HCT116 (cell line): ENCODE data around the gene WBP1. TPM values are rescaled to one million over a fixed set of nuclear protein-coding genes. Genes with fewer than 3 reads are reported as not detected.

Experiments
- ATAC-seq: fragments of 200-7000 bp; cut with Tn5 transposase; 2 replicates; pipeline ENCODE4 v1.9.1; 2020; ENCODE audit warnings: mild to moderate bottlenecking, moderate library complexity
- BruUV-seq: library from RNA; stranded (reverse); fragments of 400-500 nt; replicated peaks from 2 replicates; lab custom pipeline; 2021; lab: Mats Ljungman, UMichigan
- CTCF ChIA-PET: fragments of 300-600 bp; sonication (Branson Sonifier 250); formaldehyde crosslinking; loops from one replicate; lab custom pipeline; 2021; ENCODE audit warnings: antibody characterized with exemption; lab: Charles Lee
- POLR2A ChIA-PET: fragments of 300-600, 350-600 bp; sonication (Branson Sonifier 250); formaldehyde crosslinking; loops from one replicate; lab custom pipeline; 2021; ENCODE audit warnings: antibody characterized with exemption; lab: Charles Lee
- RAD21 ChIA-PET, 2 experiments: fragments of 300-600 bp; sonication (Branson Sonifier 250); formaldehyde crosslinking; loops; one replicate each; lab custom pipeline; 2023; ENCODE audit warnings: low total read pairs in 2 of 2; ENCODE audit not compliant: uncharacterized antibody in 2 of 2, unreplicated experiment in 2 of 2, low non-redundant PET in 1 of 2; lab: Charles Lee
- DNase-seq: peaks from one replicate; pipeline ENCODE4 v3.0.0-alpha.2; 2010; ENCODE audit warnings: low read depth, low spot score
- H2AFZ ChIP-seq: fragments of 200-600 bp; shearing (Covaris generic), sonication (generic); 2 replicates; pipeline ENCODE4 v1.6.1; 2017; ENCODE audit warnings: low read depth, mixed run types, mixed read lengths, antibody characterized with exemption, low read length; ENCODE audit not compliant: poor library complexity, severe bottlenecking
- H3K27ac ChIP-seq: 2 replicates; pipeline ENCODE4 v1.5.1; 2012; ENCODE audit warnings: low read depth, low read length
- H3K27me3 ChIP-seq: fragments of 200-600 bp; sonication (generic); 2 replicates; pipeline ENCODE4 v1.6.1; 2016; ENCODE audit warnings: mixed run types, low read length, mixed read lengths; ENCODE audit not compliant: insufficient read depth
- H3K36me3 ChIP-seq, 2 experiments: fragments of 200-500 bp in 1 of 2; fragments of 200-600 bp in 1 of 2; sonication (Bioruptor generic) in 1 of 2; sonication (generic) in 1 of 2; 2 replicates each; pipeline versions ENCODE4 v1.5.1 to v1.6.1; 2014 to 2016; ENCODE audit warnings: low read length in 2 of 2, inconsistent platforms in 1 of 2, mixed read lengths in 1 of 2, mixed run types in 1 of 2; ENCODE audit not compliant: insufficient read depth in 2 of 2, control insufficient read depth in 1 of 2
- H3K4me1 ChIP-seq, 2 experiments: fragments of 200-600 bp in 1 of 2; sonication (generic) in 1 of 2; 2 replicates each; pipeline versions ENCODE4 v1.5.1 to v1.6.1; 2012 to 2017; ENCODE audit warnings: low read length in 2 of 2, inconsistent platforms in 1 of 2, mild to moderate bottlenecking in 1 of 2, mixed read lengths in 1 of 2, mixed run types in 1 of 2, moderate library complexity in 1 of 2; ENCODE audit not compliant: insufficient read depth in 2 of 2, control insufficient read depth in 1 of 2
- H3K4me2 ChIP-seq: fragments of 200-600 bp; sonication (generic); 2 replicates; pipeline ENCODE4 v1.6.1; 2017; ENCODE audit warnings: mixed run types, low read length, mixed read lengths
- H3K4me3 ChIP-seq, 2 experiments: fragments of 200-600 bp in 1 of 2; sonication (generic) in 1 of 2; replicated peaks in 1 of 2; 2 replicates each; pipeline ENCODE4 v1.5.1; 2011 to 2016; ENCODE audit warnings: low read length in 2 of 2, control low read depth in 1 of 2, low read depth in 1 of 2, mild to moderate bottlenecking in 1 of 2, mixed read lengths in 1 of 2, mixed run types in 1 of 2
- H3K79me2 ChIP-seq: fragments of 200-600 bp; sonication (generic); 2 replicates; pipeline ENCODE4 v1.6.1; 2017; ENCODE audit warnings: mild to moderate bottlenecking, mixed run types, low read length, moderate library complexity, mixed read lengths; ENCODE audit not compliant: insufficient read depth
- H3K9ac ChIP-seq: fragments of 200-600 bp; sonication (generic); 2 replicates; pipeline ENCODE4 v1.6.1; 2016; ENCODE audit warnings: low read length, mixed read lengths
- H3K9me2 ChIP-seq: fragments of 200-600 bp; sonication (generic), shearing (Covaris generic); 2 replicates; pipeline ENCODE4 v1.6.1; 2017; ENCODE audit warnings: mixed run types, mild to moderate bottlenecking, moderate library complexity; ENCODE audit not compliant: insufficient read depth
- H3K9me3 ChIP-seq, 2 experiments: fragments of 200-500 bp in 1 of 2; fragments of 200-600 bp in 1 of 2; sonication (Bioruptor generic) in 1 of 2; sonication (generic) in 1 of 2; 2 replicates each; pipeline ENCODE4 v1.6.1; 2014 to 2017; ENCODE audit warnings: low read length in 2 of 2, mixed read lengths in 2 of 2, inconsistent platforms in 1 of 2, low read depth in 1 of 2, mild to moderate bottlenecking in 1 of 2, mixed run types in 1 of 2, moderate library complexity in 1 of 2; ENCODE audit not compliant: control insufficient read depth in 1 of 2, insufficient read depth in 1 of 2
- H4K20me1 ChIP-seq: fragments of 200-600 bp; sonication (generic), shearing (Covaris generic); 2 replicates; pipeline ENCODE4 v1.6.1; 2017; ENCODE audit warnings: mixed run types, mild to moderate bottlenecking, moderate library complexity; ENCODE audit not compliant: insufficient read depth
- EGR1 ChIP-seq: IDR thresholded peaks from 2 replicates; pipeline ENCODE4 v1.6.1; 2012; ENCODE audit warnings: low read depth
- ELF1 ChIP-seq: IDR thresholded peaks from 2 replicates; pipeline ENCODE4 v1.6.1; 2012; ENCODE audit warnings: low read depth, borderline replicate concordance
- SIN3A ChIP-seq: IDR thresholded peaks from 2 replicates; pipeline ENCODE4 v1.6.1; 2012; ENCODE audit warnings: low read depth
- SRF ChIP-seq: IDR thresholded peaks from 2 replicates; pipeline ENCODE4 v1.6.1; 2012; ENCODE audit warnings: low read depth
- ZNF274 ChIP-seq: fragments of 200-500 bp; sonication (Bioruptor generic); IDR thresholded peaks from 2 replicates; pipeline ENCODE4 v1.6.1; 2014; ENCODE audit warnings: mild to moderate bottlenecking, low read depth, low read length, inconsistent platforms
- intact Hi-C: fragments of 100-400 bp; cut with micrococcal nuclease; formaldehyde crosslinking; loops from 2 replicates; pipeline ENCODE4 v1.10.0; 2022
- total RNA-seq: library from RNA; stranded (reverse); gene quantifications from one replicate; pipeline ENCODE4 v1.2.1, GENCODE V29; 2021; ENCODE audit not compliant: unreplicated experiment

The WBP1 gene
- total RNA-seq, 1 experiment from 2014 or later = 64.7 TPM

GRCh38 chr2:74510272-74510671 lies 52.0 kb downstream of the WBP1 start:
- H3K79me2 ChIP-seq = peaks cover 19% of the 10 kb centered on the region
- ChIA-PET CTCF (no interaction called here), RAD21 (no interaction called here), POLR2A (interaction anchor here (1.1 kb wide), 2 partner anchors 10 to 12 kb away, joined by 3 read pairs; no protein-coding TSS in a partner anchor)
- H3K9me2 ChIP-seq = no peaks in the 10 kb centered on the region
- no peak for DNase-seq
- BruUV-seq = no TSS peak
- H3K27me3 ChIP-seq = no peaks in the 10 kb centered on the region
- H3K27ac ChIP-seq = no peak overlapping the region
- H3K9ac ChIP-seq = no peak overlapping the region
- H3K4me3 ChIP-seq = no peak overlapping the region
- H2AFZ ChIP-seq = no peak overlapping the region
- H4K20me1 ChIP-seq = no peaks in the 10 kb centered on the region
- no peak for ATAC-seq
- TF ChIP-seq EGR1 (no peak), ZNF274 (no peak), SIN3A (no peak), ELF1 (no peak), SRF (no peak)
- peaks cover 14 to 27% of the 10 kb centered on the region in 2 experiments; a peak in 3 of 4 replicates for H3K4me1 ChIP-seq
- H3K9me3 ChIP-seq = no peaks in the 10 kb centered on the region
- peaks cover 3 to 8% of the 10 kb centered on the region in 2 experiments; a peak in 1 of 4 replicates for H3K36me3 ChIP-seq
- H3K4me2 ChIP-seq = no peak overlapping the region
- intact Hi-C loops = no loop called here

Other genes starting within 250 kb of the WBP1 start
- gene SLC4A5, start 115.0 kb upstream of the WBP1 start, total RNA-seq = 0.91 TPM
- gene DCTN1, start 78.1 kb upstream of the WBP1 start, total RNA-seq = 129 TPM
- 6.5 TPM for gene C2orf81, start 36.8 kb upstream of the WBP1 start, total RNA-seq
- gene WDR54, start 36.7 kb upstream of the WBP1 start, total RNA-seq = 54.9 TPM
- 94.0 TPM for gene RTKN, start 16.5 kb upstream of the WBP1 start, total RNA-seq
- 24.0 TPM for gene INO80B, start 3.4 kb upstream of the WBP1 start, total RNA-seq
- 72.9 TPM for gene MOGS, start 6.9 kb downstream of the WBP1 start, total RNA-seq
- gene MRPL53, start 14.2 kb downstream of the WBP1 start, total RNA-seq = 65.4 TPM
- 15.0 TPM for gene CCDC142, start 24.6 kb downstream of the WBP1 start, total RNA-seq
- gene TTC31, start 24.6 kb downstream of the WBP1 start, total RNA-seq = 26.4 TPM
- 10.1 TPM for gene LBX2, start 41.2 kb downstream of the WBP1 start, total RNA-seq
- gene PCGF1, start 49.3 kb downstream of the WBP1 start, total RNA-seq = 39.9 TPM
- not detected for gene TLX2, start 56.0 kb downstream of the WBP1 start, total RNA-seq
- gene DQX1, start 67.8 kb downstream of the WBP1 start, total RNA-seq = 0.98 TPM
- gene AUP1, start 71.3 kb downstream of the WBP1 start, total RNA-seq = 116 TPM
- 36.2 TPM for gene HTRA2, start 71.5 kb downstream of the WBP1 start, total RNA-seq
- 4.1 TPM for gene LOXL3, start 95.5 kb downstream of the WBP1 start, total RNA-seq
- gene DOK1, start 96.3 kb downstream of the WBP1 start, total RNA-seq = 18.8 TPM
- gene M1AP, start 189.9 kb downstream of the WBP1 start, total RNA-seq = 28.2 TPM
- 12.3 TPM for gene SEMA4F, start 195.8 kb downstream of the WBP1 start, total RNA-seq